ENCODE measurements around the gene GJB5.

The GJB5 gene

DNA sequence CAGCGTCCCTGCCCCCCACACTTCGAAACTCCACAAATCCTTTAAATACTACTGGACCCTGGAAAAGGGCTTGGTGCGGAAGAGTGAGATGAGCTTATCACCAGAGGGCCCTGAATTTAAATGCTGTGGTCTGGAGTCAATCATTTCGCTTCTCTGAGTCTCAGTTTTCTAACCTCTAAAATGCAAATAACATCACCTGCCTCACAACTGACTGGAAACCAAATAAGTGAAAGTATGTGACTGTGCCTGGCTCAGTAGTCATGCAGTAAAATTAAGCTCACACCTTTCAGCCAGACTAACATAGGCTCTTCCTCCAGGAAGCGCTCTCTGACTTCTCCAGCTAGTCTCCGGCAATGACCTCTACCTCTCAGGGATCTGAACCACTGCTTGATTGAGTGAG lies 42.1 kb downstream of the GJB5 start:
- no peak for DNase-seq

GRCh38 chr1:34800214-34800613 lies 45.4 kb downstream of the GJB5 start:
- no peak for DNase-seq

GRCh38 chr1:34803770-34804169 lies 48.9 kb downstream of the GJB5 start:
- DNase-seq, result no peak

GRCh38 chr1:34806396-34806795 lies 51.5 kb downstream of the GJB5 start:
- DNase-seq, result no peak

All from cerebellar nuclear complex (tissue), 1 donor.